ENCODE measurements around the gene CREG1. TPM values are rescaled to one million over a fixed set of nuclear protein-coding genes. Genes with fewer than 3 reads are reported as not detected.
"Not testable (repeated sequence)": the region's sequence is repeated elsewhere in the genome, so short reads cannot be mapped to it uniquely, and the experiment has no call there.

The CREG1 gene
- total and polyA plus RNA-seq, 9 donors = 25.0 to 45.7 (median 32.8) TPM

- H3K9me3 ChIP-seq (replicated peaks; ENCODE audit: control insufficient read depth, low read depth, low read length) = no peaks in the 10 kb centered on the region
- H3K27me3 ChIP-seq (ENCODE audit: control insufficient read depth, insufficient read depth, low read length) = no peaks in the 10 kb centered on the region
- no CpG with 5 or more reads among the region's 1 CpG for WGBS (ENCODE audit: insufficient coverage)
Observed at GRCh38 chr1:167587872-167588271, 34.3 kb upstream of the CREG1 start.

GRCh38 chr1:167587342-167587741, 33.8 kb upstream of the CREG1 start:
- H3K9me3 ChIP-seq (replicated peaks; ENCODE audit: control insufficient read depth, low read depth, low read length) = no peaks in the 10 kb centered on the region
- 79% methylated on average over 2 of the region's 2 CpGs for WGBS (ENCODE audit: insufficient coverage)
- H3K4me1 ChIP-seq (ENCODE audit: control insufficient read depth, insufficient read depth, low read length) = peaks cover 14% of the 10 kb centered on the region
- H3K36me3 ChIP-seq (ENCODE audit: control insufficient read depth, insufficient read depth, low read length) = no peaks in the 10 kb centered on the region
- H3K27ac ChIP-seq (ENCODE audit: low read length) = no peak overlapping the region
- H3K4me3 ChIP-seq (ENCODE audit: low read length) = no peak overlapping the region
- no peak for DNase-seq
- no peaks in the 10 kb centered on the region for H3K27me3 ChIP-seq (ENCODE audit: control insufficient read depth, insufficient read depth, low read length)

More at GRCh38 chr1:167587872-167588271, 34.3 kb upstream of the CREG1 start:
- H3K27ac ChIP-seq (ENCODE audit: low read length) = no peak overlapping the region
- H3K4me3 ChIP-seq (ENCODE audit: low read length) = no peak overlapping the region
- no peak for DNase-seq
- H3K4me1 ChIP-seq (ENCODE audit: control insufficient read depth, insufficient read depth, low read length) = peaks cover 14% of the 10 kb centered on the region
- H3K36me3 ChIP-seq (ENCODE audit: control insufficient read depth, insufficient read depth, low read length) = no peaks in the 10 kb centered on the region

GRCh38 chr1:167584581-167584980, 31.0 kb upstream of the CREG1 start:
- DNase-seq = no peak
- Histone ChIP-seq H3K36me3 (ENCODE audit: control insufficient read depth, insufficient read depth, low read length) (no peaks in the 10 kb centered on the region), H3K4me1 (ENCODE audit: control insufficient read depth, insufficient read depth, low read length) (peaks cover 14% of the 10 kb centered on the region), H3K27me3 (ENCODE audit: control insufficient read depth, insufficient read depth, low read length) (no peaks in the 10 kb centered on the region), H3K27ac (ENCODE audit: low read length) (no peak overlapping the region), H3K9me3 (replicated peaks; ENCODE audit: control insufficient read depth, low read depth, low read length) (no peaks in the 10 kb centered on the region), H3K4me3 (ENCODE audit: low read length) (no peak overlapping the region)
- WGBS (ENCODE audit: insufficient coverage) = 81% methylated on average over 2 of the region's 3 CpGs

- Histone ChIP-seq H3K27ac (ENCODE audit: low read length) (no peak overlapping the region), H3K4me3 (ENCODE audit: low read length) (no peak overlapping the region), H3K36me3 (ENCODE audit: control insufficient read depth, insufficient read depth, low read length) (no peaks in the 10 kb centered on the region), H3K9me3 (replicated peaks; ENCODE audit: control insufficient read depth, low read depth, low read length) (no peaks in the 10 kb centered on the region), H3K27me3 (ENCODE audit: control insufficient read depth, insufficient read depth, low read length) (no peaks in the 10 kb centered on the region), H3K4me1 (ENCODE audit: control insufficient read depth, insufficient read depth, low read length) (peaks cover 14% of the 10 kb centered on the region)
- DNase-seq = no peak
- WGBS (ENCODE audit: insufficient coverage) = 94% methylated on average over 3 of the region's 4 CpGs
Observed at GRCh38 chr1:167582722-167583121, 29.2 kb upstream of the CREG1 start.

GRCh38 chr1:167582064-167582463, 28.5 kb upstream of the CREG1 start:
- Histone ChIP-seq H3K4me1 (ENCODE audit: control insufficient read depth, insufficient read depth, low read length) (peaks cover 14% of the 10 kb centered on the region), H3K27ac (ENCODE audit: low read length) (no peak overlapping the region), H3K4me3 (ENCODE audit: low read length) (no peak overlapping the region), H3K27me3 (ENCODE audit: control insufficient read depth, insufficient read depth, low read length) (no peaks in the 10 kb centered on the region), H3K9me3 (replicated peaks; ENCODE audit: control insufficient read depth, low read depth, low read length) (no peaks in the 10 kb centered on the region), H3K36me3 (ENCODE audit: control insufficient read depth, insufficient read depth, low read length) (no peaks in the 10 kb centered on the region)
- DNase-seq = no peak
- no CpG with 5 or more reads among the region's 1 CpG for WGBS (ENCODE audit: insufficient coverage)

GRCh38 chr1:167579986-167580385, 26.4 kb upstream of the CREG1 start:
- Histone ChIP-seq H3K27me3 (ENCODE audit: control insufficient read depth, insufficient read depth, low read length) (no peaks in the 10 kb centered on the region), H3K4me3 (ENCODE audit: low read length) (no peak overlapping the region), H3K4me1 (ENCODE audit: control insufficient read depth, insufficient read depth, low read length) (peaks cover 12% of the 10 kb centered on the region), H3K27ac (ENCODE audit: low read length) (no peak overlapping the region), H3K9me3 (replicated peaks; ENCODE audit: control insufficient read depth, low read depth, low read length) (no peaks in the 10 kb centered on the region), H3K36me3 (ENCODE audit: control insufficient read depth, insufficient read depth, low read length) (no peaks in the 10 kb centered on the region)
- WGBS (ENCODE audit: insufficient coverage) = 100% methylated on average over 1 of the region's 4 CpGs
- no peak for DNase-seq

- Histone ChIP-seq H3K27ac (ENCODE audit: low read length) (no peak overlapping the region), H3K9me3 (replicated peaks; ENCODE audit: control insufficient read depth, low read depth, low read length) (no peaks in the 10 kb centered on the region), H3K36me3 (ENCODE audit: control insufficient read depth, insufficient read depth, low read length) (no peaks in the 10 kb centered on the region), H3K4me3 (ENCODE audit: low read length) (no peak overlapping the region), H3K27me3 (ENCODE audit: control insufficient read depth, insufficient read depth, low read length) (no peaks in the 10 kb centered on the region), H3K4me1 (ENCODE audit: control insufficient read depth, insufficient read depth, low read length) (peaks cover 4% of the 10 kb centered on the region)
- no peak for DNase-seq
- 50% methylated on average over 1 of the region's 2 CpGs for WGBS (ENCODE audit: insufficient coverage)
Observed at GRCh38 chr1:167578939-167579521, 25.5 kb upstream of the CREG1 start.

GRCh38 chr1:167575649-167576048, 22.1 kb upstream of the CREG1 start:
- Histone ChIP-seq H3K4me1 (ENCODE audit: control insufficient read depth, insufficient read depth, low read length) (no peaks in the 10 kb centered on the region), H3K36me3 (ENCODE audit: control insufficient read depth, insufficient read depth, low read length) (no peaks in the 10 kb centered on the region), H3K27me3 (ENCODE audit: control insufficient read depth, insufficient read depth, low read length) (no peaks in the 10 kb centered on the region), H3K27ac (ENCODE audit: low read length) (no peak overlapping the region), H3K9me3 (replicated peaks; ENCODE audit: control insufficient read depth, low read depth, low read length) (no peaks in the 10 kb centered on the region), H3K4me3 (ENCODE audit: low read length) (no peak overlapping the region)
- WGBS (ENCODE audit: insufficient coverage) = 83% methylated on average over 6 of the region's 13 CpGs
- no peak for DNase-seq

GRCh38 chr1:167573035-167573434, 19.5 kb upstream of the CREG1 start:
- Histone ChIP-seq H3K9me3 (replicated peaks; ENCODE audit: control insufficient read depth, low read depth, low read length) (no peaks in the 10 kb centered on the region), H3K27me3 (ENCODE audit: control insufficient read depth, insufficient read depth, low read length) (no peaks in the 10 kb centered on the region), H3K36me3 (ENCODE audit: control insufficient read depth, insufficient read depth, low read length) (no peaks in the 10 kb centered on the region), H3K27ac (ENCODE audit: low read length) (no peak overlapping the region), H3K4me3 (ENCODE audit: low read length) (no peak overlapping the region), H3K4me1 (ENCODE audit: control insufficient read depth, insufficient read depth, low read length) (no peaks in the 10 kb centered on the region)
- no CpG with 5 or more reads among the region's 2 CpGs for WGBS (ENCODE audit: insufficient coverage)
- DNase-seq = no peak

- H3K27ac ChIP-seq (ENCODE audit: low read length); H3K4me3 ChIP-seq (ENCODE audit: low read length); DNase-seq; H3K9me3 ChIP-seq (replicated peaks; ENCODE audit: control insufficient read depth, low read depth, low read length); H3K36me3 ChIP-seq (ENCODE audit: control insufficient read depth, insufficient read depth, low read length); H3K4me1 ChIP-seq (ENCODE audit: control insufficient read depth, insufficient read depth, low read length); H3K27me3 ChIP-seq (ENCODE audit: control insufficient read depth, insufficient read depth, low read length): not testable (repeated sequence)
- no CpG with 5 or more reads among the region's 6 CpGs for WGBS (ENCODE audit: insufficient coverage)
Observed at GRCh38 chr1:167570712-167571111, 17.1 kb upstream of the CREG1 start.

- no CpG with 5 or more reads among the region's 5 CpGs for WGBS (ENCODE audit: insufficient coverage)
- Histone ChIP-seq H3K27me3 (ENCODE audit: control insufficient read depth, insufficient read depth, low read length) (no peaks in the 10 kb centered on the region), H3K4me3 (ENCODE audit: low read length) (no peak overlapping the region), H3K4me1 (ENCODE audit: control insufficient read depth, insufficient read depth, low read length) (no peaks in the 10 kb centered on the region), H3K9me3 (replicated peaks; ENCODE audit: control insufficient read depth, low read depth, low read length) (no peaks in the 10 kb centered on the region), H3K27ac (ENCODE audit: low read length) (no peak overlapping the region), H3K36me3 (ENCODE audit: control insufficient read depth, insufficient read depth, low read length) (no peaks in the 10 kb centered on the region)
- DNase-seq = no peak
Observed at GRCh38 chr1:167567663-167568062, 14.1 kb upstream of the CREG1 start.
